H9 (cell line): ENCODE measurements around the gene EPHB3. TPM values are rescaled to one million over a fixed set of nuclear protein-coding genes. Genes with fewer than 3 reads are reported as not detected.

Source experiments
- DNase-seq: peaks from one replicate; pipeline ENCODE4 v3.0.0-alpha.2; 2017
- H2AFZ ChIP-seq: one replicate; pipeline ENCODE4 v1.6.1; 2013; ENCODE audit warnings: mild to moderate bottlenecking, low read length, control low read depth, moderate library complexity
- H2AK5ac ChIP-seq: 2 replicates; pipeline ENCODE4 v1.6.1; 2013; ENCODE audit warnings: low read length, control low read depth, mixed read lengths; ENCODE audit not compliant: insufficient read length
- H2BK120ac ChIP-seq: one replicate; pipeline ENCODE4 v1.6.1; 2013; ENCODE audit warnings: low read depth, mild to moderate bottlenecking, low read length, control low read depth, inconsistent platforms; ENCODE audit not compliant: poor library complexity, severe bottlenecking
- H2BK12ac ChIP-seq: 2 replicates; pipeline ENCODE4 v1.6.1; 2013; ENCODE audit warnings: low read length, control low read depth, mixed read lengths, low read depth; ENCODE audit not compliant: insufficient read length
- H2BK15ac ChIP-seq: 2 replicates; pipeline ENCODE4 v1.6.1; 2013; ENCODE audit warnings: low read depth, low read length, control low read depth
- H2BK20ac ChIP-seq: one replicate; pipeline ENCODE4 v1.6.1; 2013; ENCODE audit warnings: low read depth, mild to moderate bottlenecking, low read length, control low read depth, inconsistent platforms; ENCODE audit not compliant: poor library complexity, severe bottlenecking
- H2BK5ac ChIP-seq: 2 replicates; pipeline ENCODE4 v1.6.1; 2013; ENCODE audit warnings: low read length, control low read depth, mixed read lengths; ENCODE audit not compliant: insufficient read length
- H3K14ac ChIP-seq: 2 replicates; pipeline ENCODE4 v1.6.1; 2013; ENCODE audit warnings: low read length, control low read depth; ENCODE audit not compliant: insufficient read depth
- H3K18ac ChIP-seq: 2 replicates; pipeline ENCODE4 v1.6.1; 2013; ENCODE audit warnings: low read depth, mild to moderate bottlenecking, mixed read lengths, low read length, control low read depth; ENCODE audit not compliant: insufficient read length
- H3K23ac ChIP-seq: 2 replicates; pipeline ENCODE4 v1.6.1; 2013; ENCODE audit warnings: low read length, control low read depth, mixed read lengths, low read depth; ENCODE audit not compliant: insufficient read length
- H3K23me2 ChIP-seq: 2 replicates; pipeline ENCODE4 v1.6.1; 2013; ENCODE audit warnings: low read depth, mild to moderate bottlenecking, mixed read lengths, low read length, control low read depth; ENCODE audit not compliant: insufficient read length, poor library complexity, severe bottlenecking
- H3K27ac ChIP-seq: 2 replicates; pipeline ENCODE4 v1.5.1; 2013; ENCODE audit warnings: low read length, control low read depth, mixed read lengths, low read depth; ENCODE audit not compliant: insufficient read length
- H3K27me3 ChIP-seq: 2 replicates; pipeline ENCODE4 v1.6.1; 2013; ENCODE audit warnings: low read length, control low read depth, inconsistent platforms; ENCODE audit not compliant: insufficient read depth
- H3K4ac ChIP-seq: 2 replicates; pipeline ENCODE4 v1.6.1; 2013; ENCODE audit warnings: low read depth, mild to moderate bottlenecking, control low read depth, inconsistent platforms, low read length, moderate library complexity
- H3K4me1 ChIP-seq: 2 replicates; pipeline ENCODE4 v1.6.1; 2013; ENCODE audit warnings: low read length, control low read depth, inconsistent platforms; ENCODE audit not compliant: insufficient read depth
- H3K4me2 ChIP-seq: 2 replicates; pipeline ENCODE4 v1.6.1; 2013; ENCODE audit warnings: low read length, control low read depth, mixed read lengths; ENCODE audit not compliant: insufficient read length, insufficient read depth
- H3K56ac ChIP-seq: 2 replicates; pipeline ENCODE4 v1.6.1; 2013; ENCODE audit warnings: low read depth, mild to moderate bottlenecking, mixed read lengths, low read length, control low read depth; ENCODE audit not compliant: insufficient read length
- H3K79me1 ChIP-seq: 2 replicates; pipeline ENCODE4 v1.6.1; 2013; ENCODE audit warnings: low read depth, mild to moderate bottlenecking, moderate library complexity, low read length, control low read depth, inconsistent platforms; ENCODE audit not compliant: insufficient read depth, poor library complexity, severe bottlenecking
- H3K79me2 ChIP-seq: 2 replicates; pipeline ENCODE4 v1.6.1; 2013; ENCODE audit warnings: low read length, control low read depth, inconsistent platforms; ENCODE audit not compliant: insufficient read depth
- H3K9ac ChIP-seq: 2 replicates; pipeline ENCODE4 v1.6.1; 2013; ENCODE audit warnings: low read length, control low read depth, mixed read lengths; ENCODE audit not compliant: insufficient read length; ENCODE audit errors: extremely low read depth
- H3K9me3 ChIP-seq: one replicate; pipeline ENCODE4 v1.6.1; 2013; ENCODE audit warnings: low read depth, low read length, inconsistent platforms; ENCODE audit not compliant: control insufficient read depth
- H3T11ph ChIP-seq: one replicate; pipeline ENCODE4 v1.6.1; 2013; ENCODE audit warnings: mild to moderate bottlenecking, low read length, control low read depth, inconsistent platforms
- H4K20me1 ChIP-seq: one replicate; pipeline ENCODE4 v1.6.1; 2013; ENCODE audit not compliant: control insufficient read depth, insufficient read length, insufficient read depth
- H4K5ac ChIP-seq: 2 replicates; pipeline ENCODE4 v1.6.1; 2013; ENCODE audit warnings: low read depth, mild to moderate bottlenecking, mixed read lengths, low read length, control low read depth; ENCODE audit not compliant: insufficient read length
- H4K8ac ChIP-seq: replicated peaks from 2 replicates; pipeline ENCODE4 v1.6.1; 2013; ENCODE audit warnings: low read length, control low read depth, mixed read lengths, low read depth; ENCODE audit not compliant: insufficient read length
- H4K91ac ChIP-seq: 2 replicates; pipeline ENCODE4 v1.6.1; 2013; ENCODE audit warnings: low read depth, mild to moderate bottlenecking, moderate library complexity, mixed read lengths, low read length, control low read depth; ENCODE audit not compliant: insufficient read length
- H3K27ac Mint-ChIP-seq, 3 experiments: 2 replicates in 2 of 3; 3 replicates in 1 of 3; pipeline ENCODE4 v1.8.0; 2020 to 2021; ENCODE audit warnings: mixed read lengths in 3 of 3, mild to moderate bottlenecking in 1 of 3, moderate library complexity in 1 of 3
- H3K27me3 Mint-ChIP-seq: 2 replicates; pipeline ENCODE4 v1.8.0; 2021; ENCODE audit warnings: low read depth, mild to moderate bottlenecking, moderate library complexity, mixed read lengths
- H3K36me3 Mint-ChIP-seq, 3 experiments: 2 replicates in 2 of 3; 3 replicates in 1 of 3; pipeline ENCODE4 v1.8.0; 2020 to 2021; ENCODE audit warnings: low read depth in 3 of 3, mixed read lengths in 3 of 3; ENCODE audit not compliant: insufficient read depth in 1 of 3
- H3K4me1 Mint-ChIP-seq, 2 experiments: 2 replicates each; pipeline ENCODE4 v1.8.0; 2020; ENCODE audit warnings: mixed read lengths in 2 of 2
- H3K4me3 Mint-ChIP-seq, 2 experiments: 2 replicates in 1 of 2; 3 replicates in 1 of 2; pipeline ENCODE4 v1.8.0; 2020 to 2021; ENCODE audit warnings: mild to moderate bottlenecking in 2 of 2, mixed read lengths in 2 of 2, moderate library complexity in 1 of 2
- H3K9me3 Mint-ChIP-seq, 2 experiments: 2 replicates in 1 of 2; 3 replicates in 1 of 2; pipeline ENCODE4 v1.8.0; 2020; ENCODE audit warnings: mild to moderate bottlenecking in 2 of 2, mixed read lengths in 2 of 2, moderate library complexity in 1 of 2
- WGBS: extraction: QIAGEN DNeasy Blood & Tissue Kit; methylation state at CpG from one replicate; pipeline ENCODE4 v1.1.7; 2013; ENCODE audit warnings: missing lambda C conversion rate, low lambda C conversion rate, mixed read lengths; ENCODE audit not compliant: insufficient read length; ENCODE audit errors: extremely low coverage; 5-methylcytosine and 5-hydroxymethylcytosine counted together
- total RNA-seq: library from RNA; stranded (reverse); gene quantifications from 2 replicates; pipeline ENCODE4 v1.2.1, GENCODE V29; 2021
- TF ChIP-seq, protein P1 (sequence below): fragments of 200-600 bp; sonication (generic); conservative IDR thresholded peaks from 3 replicates; pipeline ENCODE4 v1.8.0; 2021; ENCODE audit warnings: antibody characterized with exemption, mild to moderate bottlenecking

Gene EPHB3
- total RNA-seq, 1 experiment from 2014 or later, result 1.0 TPM

DNA sequence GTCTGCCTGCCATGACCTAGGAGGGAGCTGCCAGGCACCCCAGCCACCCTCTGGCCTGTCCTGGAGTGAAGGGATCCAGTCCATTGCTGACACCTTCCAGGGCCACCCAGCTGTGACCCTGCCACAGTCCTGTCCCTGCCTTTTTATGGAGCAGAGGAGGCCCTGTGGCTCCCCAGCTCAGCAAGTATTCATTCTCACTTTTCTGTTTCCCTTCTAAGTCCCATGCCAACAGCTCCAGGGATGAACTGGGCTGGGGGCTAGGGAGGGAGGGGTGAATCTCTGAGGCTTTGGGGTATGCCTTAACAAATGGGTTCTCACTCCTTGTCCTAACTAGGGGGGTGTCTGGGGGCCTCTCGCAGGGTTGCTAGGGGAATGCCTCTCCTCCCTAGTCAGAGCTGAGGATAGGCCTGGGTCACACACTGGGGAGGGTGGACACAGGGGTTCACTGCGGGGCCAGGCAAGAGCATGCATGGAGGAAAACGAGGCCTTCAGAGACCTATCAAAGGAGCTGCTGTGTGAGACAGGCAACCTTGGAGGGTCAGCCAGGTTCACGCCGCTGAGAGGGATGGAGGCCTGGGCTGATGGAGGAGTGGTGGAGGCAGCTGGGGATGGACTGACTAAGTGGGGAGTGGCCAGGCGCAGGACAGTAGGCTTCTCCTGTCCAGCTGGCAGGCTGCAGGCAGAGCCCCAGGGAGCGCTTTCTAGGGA, 31.8 kb downstream of the EPHB3 start:
- H2BK5ac ChIP-seq, result no peak overlapping the region
- no peak overlapping the region for H3K9ac ChIP-seq
- H3K4me3 Mint-ChIP-seq, result no peak overlapping the region
- H3K23ac ChIP-seq, result no peak overlapping the region
- no peak overlapping the region for H4K8ac ChIP-seq
- no peak overlapping the region for H3K4ac ChIP-seq
- H3K27ac Mint-ChIP-seq, result no peak overlapping the region; a peak in 1 of 7 replicates
- H2AFZ ChIP-seq, result no peak overlapping the region
- H3K27ac ChIP-seq, result no peak overlapping the region
- H3K36me3 Mint-ChIP-seq, result no peaks in the 10 kb centered on the region
- no peak overlapping the region for H3T11ph ChIP-seq
- H2BK120ac ChIP-seq, result no peak overlapping the region
- H3K4me1 Mint-ChIP-seq, result peaks cover 32 to 45% of the 10 kb centered on the region in 2 experiments
- no peaks in the 10 kb centered on the region for H3K9me3 ChIP-seq
- no peak overlapping the region for H4K91ac ChIP-seq
- no peak overlapping the region for H3K18ac ChIP-seq
- no peak overlapping the region for H2BK15ac ChIP-seq
- H3K14ac ChIP-seq, result no peak overlapping the region; the same call in 1 of the 2 replicates
- peaks cover 5% of the 10 kb centered on the region; the same call in 1 of the 2 replicates for H3K27me3 ChIP-seq
- H3K79me1 ChIP-seq, result no peaks in the 10 kb centered on the region
- no peak overlapping the region for H3K4me2 ChIP-seq
- H3K23me2 ChIP-seq, result no peaks in the 10 kb centered on the region
- H2BK12ac ChIP-seq, result no peak overlapping the region
- no peak overlapping the region for H2BK20ac ChIP-seq
- no peak for DNase-seq
- H3K56ac ChIP-seq, result no peak overlapping the region
- no peak overlapping the region for H4K5ac ChIP-seq
- no CpG with 5 or more reads among the region's 7 CpGs for WGBS
- H3K9me3 Mint-ChIP-seq, result no peaks in the 10 kb centered on the region; a peak in 2 of 5 replicates
- TF ChIP-seq, protein P1, sequence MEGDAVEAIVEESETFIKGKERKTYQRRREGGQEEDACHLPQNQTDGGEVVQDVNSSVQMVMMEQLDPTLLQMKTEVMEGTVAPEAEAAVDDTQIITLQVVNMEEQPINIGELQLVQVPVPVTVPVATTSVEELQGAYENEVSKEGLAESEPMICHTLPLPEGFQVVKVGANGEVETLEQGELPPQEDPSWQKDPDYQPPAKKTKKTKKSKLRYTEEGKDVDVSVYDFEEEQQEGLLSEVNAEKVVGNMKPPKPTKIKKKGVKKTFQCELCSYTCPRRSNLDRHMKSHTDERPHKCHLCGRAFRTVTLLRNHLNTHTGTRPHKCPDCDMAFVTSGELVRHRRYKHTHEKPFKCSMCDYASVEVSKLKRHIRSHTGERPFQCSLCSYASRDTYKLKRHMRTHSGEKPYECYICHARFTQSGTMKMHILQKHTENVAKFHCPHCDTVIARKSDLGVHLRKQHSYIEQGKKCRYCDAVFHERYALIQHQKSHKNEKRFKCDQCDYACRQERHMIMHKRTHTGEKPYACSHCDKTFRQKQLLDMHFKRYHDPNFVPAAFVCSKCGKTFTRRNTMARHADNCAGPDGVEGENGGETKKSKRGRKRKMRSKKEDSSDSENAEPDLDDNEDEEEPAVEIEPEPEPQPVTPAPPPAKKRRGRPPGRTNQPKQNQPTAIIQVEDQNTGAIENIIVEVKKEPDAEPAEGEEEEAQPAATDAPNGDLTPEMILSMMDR, result no peak
- H3K27me3 Mint-ChIP-seq, result peaks cover 48% of the 10 kb centered on the region
- no peaks in the 10 kb centered on the region for H4K20me1 ChIP-seq
- peaks cover 6% of the 10 kb centered on the region; the same call in 1 of the 2 replicates for H3K4me1 ChIP-seq
- H3K79me2 ChIP-seq, result no peaks in the 10 kb centered on the region
- H2AK5ac ChIP-seq, result no peak overlapping the region
